SHP77 treated with DMSO at 0.1 percent for 48 hours (cell line): Measurements from ENCODE around the gene NCOR2.

Experiments used
- DNase-seq: peaks from one replicate; lab custom pipeline; 2025; lab: John Stamatoyannopoulos, UW

NCOR2 gene

DNA sequence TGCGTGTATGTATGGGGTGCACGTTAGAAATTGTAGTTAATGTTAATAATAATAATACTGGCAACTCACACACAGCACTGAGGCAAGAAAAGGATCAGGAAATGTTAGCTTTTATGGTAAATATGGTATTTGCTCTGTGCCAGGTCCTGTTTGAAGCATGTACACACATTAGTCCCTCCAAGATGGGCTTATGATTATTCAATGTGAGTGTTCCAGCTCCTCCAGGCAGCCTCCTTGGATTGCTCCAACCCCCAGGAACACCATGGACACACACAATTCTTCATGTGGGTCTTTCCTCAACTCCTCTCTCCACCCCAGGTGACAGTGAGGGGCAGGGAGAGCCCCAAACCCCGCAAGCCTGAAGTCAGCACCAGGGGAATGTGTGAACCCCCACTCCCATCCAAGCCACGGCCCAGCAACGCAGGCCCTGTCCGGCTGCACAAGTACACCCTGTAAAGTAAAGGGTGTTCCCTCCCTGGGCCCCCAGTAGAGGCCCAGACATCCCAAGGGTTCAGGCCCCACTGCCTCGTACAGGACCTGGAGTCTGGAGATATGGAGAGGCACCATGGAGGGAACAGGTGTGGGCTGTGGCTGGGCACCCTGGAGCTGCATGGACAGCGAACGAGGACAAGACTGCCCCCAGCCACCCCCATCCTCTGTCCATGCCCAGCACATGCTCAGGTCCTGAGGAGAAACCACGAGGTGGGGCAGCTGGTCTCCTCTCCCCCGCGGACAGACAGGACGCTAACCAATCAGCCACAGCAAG is 41.3 kb downstream of the NCOR2 start:
- no peak for DNase-seq

DNA sequence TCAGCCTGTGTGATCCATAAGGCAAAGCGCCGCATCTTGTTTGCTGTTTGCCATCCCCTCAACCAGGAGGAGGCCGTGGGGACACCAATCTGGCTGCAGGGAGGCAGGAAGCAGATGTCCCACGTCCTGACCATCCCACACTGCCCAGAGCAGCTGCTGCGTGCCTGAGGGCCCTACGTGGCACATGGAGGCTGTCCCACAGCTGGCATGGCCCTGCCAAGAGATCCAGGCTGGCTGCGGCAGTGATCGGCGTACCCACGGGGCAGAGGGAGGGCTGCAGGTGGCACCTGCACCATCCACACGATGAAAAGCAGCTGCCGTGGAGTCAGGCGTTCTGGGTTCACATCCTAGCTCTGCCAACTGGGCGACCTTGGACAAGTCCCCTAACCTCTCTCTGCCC is 42.0 kb downstream of the NCOR2 start:
- no peak for DNase-seq

GRCh38 chr12:124524231-124524925 is 43.0 kb downstream of the NCOR2 start:
- DNase-seq = no peak

DNA sequence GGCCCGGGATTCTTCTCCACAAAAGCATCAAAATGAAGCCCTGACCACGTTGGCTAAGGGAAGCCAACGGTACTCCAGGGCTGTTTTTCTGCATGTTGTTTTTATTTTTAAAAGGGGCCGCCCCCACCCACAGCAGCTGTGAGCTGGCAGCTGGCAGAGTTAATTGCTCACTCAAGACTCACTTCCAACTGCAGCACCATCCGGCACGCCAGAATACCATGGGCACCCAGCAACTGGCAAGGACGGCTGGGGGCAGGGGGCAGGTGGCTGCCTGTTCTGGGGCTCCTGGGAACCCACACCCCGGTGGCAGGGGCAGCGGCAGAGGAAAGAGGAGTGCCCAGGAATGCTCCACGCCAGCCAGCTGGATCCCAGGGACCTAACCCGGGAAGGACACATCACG is 44.3 kb downstream of the NCOR2 start:
- peak; percentile 51 for DNase-seq

DNA sequence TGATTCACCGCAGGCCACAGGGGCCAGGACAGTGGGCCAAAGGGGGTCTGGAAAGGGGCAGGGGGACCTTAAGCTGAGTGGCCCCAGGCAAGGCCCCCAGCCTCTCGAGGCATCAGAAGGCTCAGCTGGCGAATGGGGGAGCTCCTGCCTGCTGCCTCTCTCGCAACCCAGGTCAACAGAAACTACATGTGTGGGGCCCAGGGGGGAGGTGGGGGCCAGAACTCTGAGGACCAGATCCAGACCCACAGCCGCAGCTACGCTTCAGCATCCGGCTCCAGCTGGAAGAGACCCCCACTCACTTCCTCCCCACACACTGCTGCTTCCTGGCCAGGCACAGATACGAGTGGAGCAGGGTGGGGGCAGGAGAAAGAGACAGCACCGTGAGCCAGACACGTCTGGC is 46.5 kb downstream of the NCOR2 start:
- DNase-seq = no peak

GRCh38 chr12:124520265-124520701 is 47.1 kb downstream of the NCOR2 start:
- peak; percentile 71 for DNase-seq

- DNase-seq = no peak
Measured at GRCh38 chr12:124519746-124520145, 47.7 kb downstream of the NCOR2 start.

DNA sequence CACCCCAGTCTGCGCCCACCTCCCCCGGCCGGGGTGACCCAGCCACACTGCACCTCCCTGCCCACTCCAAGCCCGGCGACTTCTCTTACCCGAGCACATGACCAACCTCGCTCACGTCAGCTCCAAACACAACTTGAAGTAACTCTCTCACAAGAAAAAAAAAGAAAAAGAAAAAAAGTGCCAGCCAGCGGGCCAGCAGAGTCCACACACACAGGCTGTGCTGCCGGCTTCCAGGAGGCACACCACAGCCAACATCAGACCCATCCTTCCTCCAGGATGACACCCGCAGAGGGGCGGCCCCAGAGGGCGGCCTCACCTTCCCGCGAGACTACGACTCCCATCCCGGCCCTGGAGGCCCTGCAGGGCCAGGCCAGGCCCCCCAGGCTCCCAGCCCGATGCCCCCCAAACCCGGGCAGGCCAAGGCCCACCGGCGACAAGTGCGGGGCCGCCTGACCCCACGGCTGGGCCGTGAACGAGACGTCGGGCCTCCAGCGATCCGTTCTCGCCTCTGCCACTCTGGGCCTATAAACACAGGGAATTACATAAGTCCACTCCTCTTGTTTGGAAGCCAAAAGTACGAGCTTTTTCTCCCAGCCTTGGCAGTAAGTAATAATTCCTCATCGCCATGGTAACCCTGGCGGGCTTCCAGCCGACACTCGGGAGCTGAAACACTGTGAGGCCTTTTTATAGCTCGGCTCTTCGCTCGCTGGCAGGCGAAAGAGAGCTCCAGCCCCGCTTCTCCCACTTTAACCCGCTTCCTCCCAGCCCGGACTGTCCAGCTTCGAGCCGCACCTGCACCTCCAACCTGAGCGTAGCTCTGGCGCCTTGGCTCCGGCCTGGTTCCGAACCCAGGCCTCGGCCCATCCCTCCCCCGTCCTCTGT is 49.1 kb downstream of the NCOR2 start:
- DNase-seq = peak; percentile 87
